GM21576 (cell line): ENCODE results near the gene PUDP.
"Not testable (repeated sequence)": the region's sequence is repeated elsewhere in the genome, so short reads cannot be mapped to it uniquely, and the experiment has no call there.

Source experiments
- ATAC-seq: cut with Tn5 transposase; IDR thresholded peaks from one replicate; pipeline ENCODE4 v1.9.1; 2021; ENCODE audit warnings: mild to moderate bottlenecking, moderate library complexity; ENCODE audit not compliant: unreplicated experiment

The PUDP gene

DNA sequence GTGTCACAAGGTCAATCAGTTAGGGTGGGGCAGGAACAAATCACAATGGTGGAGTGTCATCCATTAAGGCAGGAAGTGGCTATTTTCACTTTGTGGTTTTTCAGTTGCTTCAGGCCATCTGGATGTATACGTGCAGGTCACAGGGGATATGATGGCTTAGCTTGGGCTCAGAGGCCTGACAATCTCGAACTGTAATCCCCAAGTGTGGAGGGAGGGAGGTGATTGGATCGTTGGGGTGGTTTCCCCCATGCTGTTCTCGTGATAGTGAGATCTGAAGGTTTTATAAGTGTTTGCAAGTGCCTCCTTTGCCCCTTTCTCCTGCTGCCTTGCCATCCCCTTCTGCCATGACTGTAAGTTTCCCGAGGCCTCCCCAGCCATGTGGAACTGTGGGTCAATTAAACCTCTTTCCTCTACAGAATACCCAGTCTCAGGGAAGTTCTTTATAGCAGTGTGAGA lies 37.1 kb downstream of the PUDP start:
- peak; percentile 46 for ATAC-seq

- ATAC-seq, result peak; percentile 78
These were observed 37.8 kb downstream of the PUDP start for GRCh38 chrX:7109838-7110793.

GRCh38 chrX:7109049-7109531 lies 38.9 kb downstream of the PUDP start:
- no peak for ATAC-seq

DNA sequence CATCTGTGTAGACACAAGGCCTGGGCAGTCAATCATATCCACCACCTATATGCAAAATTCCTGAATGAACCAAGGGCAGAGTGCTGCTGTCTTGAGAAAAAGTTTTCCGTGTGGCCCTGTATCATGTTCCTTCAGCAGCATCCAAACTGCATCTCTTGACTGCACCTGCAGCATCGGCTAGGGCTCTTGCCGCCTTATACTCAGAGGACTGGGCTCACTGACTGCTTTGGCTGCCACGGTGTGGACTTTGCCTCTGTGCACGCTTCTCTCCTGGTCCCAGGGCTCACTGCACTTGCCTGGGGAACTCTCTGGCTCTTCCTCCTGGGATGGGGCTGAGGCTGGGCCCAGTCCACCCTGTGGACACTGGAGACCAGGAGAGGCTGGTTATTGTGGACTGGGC lies 39.9 kb downstream of the PUDP start:
- no peak for ATAC-seq

- no peak for ATAC-seq
These were observed 41.3 kb downstream of the PUDP start for GRCh38 chrX:7106649-7107048.

GRCh38 chrX:7102119-7102518 lies 45.8 kb downstream of the PUDP start:
- ATAC-seq, result no peak

GRCh38 chrX:7100022-7100421 lies 47.9 kb downstream of the PUDP start:
- ATAC-seq, result no peak

DNA sequence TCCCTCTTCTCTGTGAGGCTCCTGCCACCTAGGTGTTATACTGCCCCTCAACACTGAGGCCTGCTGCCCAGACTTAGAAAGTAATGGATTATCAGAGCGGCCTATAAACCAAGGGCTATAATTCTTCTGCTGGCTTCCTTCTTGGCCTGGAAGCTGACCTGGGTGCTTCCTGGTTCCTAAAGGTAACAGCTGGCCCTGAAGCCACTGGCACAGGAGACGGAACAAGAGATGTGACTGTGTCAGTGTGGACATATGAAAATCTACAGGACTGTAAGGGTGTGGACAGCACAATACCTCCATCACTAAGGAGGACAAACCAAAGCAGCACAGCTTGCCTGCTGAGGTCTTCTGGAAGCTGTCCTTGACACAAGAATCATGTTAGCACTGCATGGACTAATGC lies 52.3 kb downstream of the PUDP start:
- ATAC-seq, result not testable (repeated sequence)

DNA sequence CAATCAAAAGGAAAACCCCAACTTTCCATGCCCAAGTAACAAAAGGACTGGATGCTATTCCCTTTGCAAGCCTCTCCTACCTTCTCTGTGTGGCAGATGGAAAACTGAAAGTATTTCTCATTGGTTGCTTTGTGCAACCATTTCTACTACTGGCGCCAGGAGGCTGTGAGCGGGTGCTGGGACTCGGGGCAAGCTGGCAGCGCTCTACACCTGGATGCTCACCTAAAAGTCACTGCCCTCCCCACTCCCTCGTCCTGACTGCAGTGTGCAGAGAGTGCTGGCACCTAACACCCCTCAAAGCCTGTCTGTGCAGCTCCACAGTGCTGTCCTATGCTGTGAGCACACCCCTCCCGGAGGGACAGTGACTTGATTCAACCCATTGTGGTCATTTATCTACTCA lies 54.6 kb downstream of the PUDP start:
- ATAC-seq, result no peak

GRCh38 chrX:7092543-7092942 lies 55.4 kb downstream of the PUDP start:
- no peak for ATAC-seq

- ATAC-seq, result peak; percentile 33
These were observed 56.0 kb downstream of the PUDP start for GRCh38 chrX:7091923-7092322.

GRCh38 chrX:7090641-7091040 lies 57.3 kb downstream of the PUDP start:
- no peak for ATAC-seq

- ATAC-seq, result peak; percentile 32
These were observed 58.9 kb downstream of the PUDP start for GRCh38 chrX:7088968-7089615.

DNA sequence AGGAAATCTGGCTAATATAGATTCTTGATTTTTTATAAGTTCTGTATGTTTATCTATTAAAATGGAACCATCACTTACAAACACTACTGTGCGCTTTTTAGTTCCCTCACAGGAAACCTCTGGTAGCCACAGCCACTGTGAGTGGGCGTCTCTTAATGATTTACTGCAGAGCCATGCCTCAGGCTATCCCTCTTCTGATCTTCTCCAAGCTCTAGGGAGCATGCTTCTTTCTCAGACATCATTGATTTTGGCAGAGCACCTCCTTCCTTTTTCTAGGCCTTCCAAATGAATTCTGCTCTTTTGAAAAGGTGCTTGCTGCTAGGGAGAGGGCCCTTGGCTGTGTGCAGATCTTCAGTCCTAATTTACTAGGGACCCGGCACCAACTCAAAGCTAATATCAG lies 61.6 kb downstream of the PUDP start:
- peak; percentile 32 for ATAC-seq

GRCh38 chrX:7085879-7086278 lies 62.1 kb downstream of the PUDP start:
- no peak for ATAC-seq

- ATAC-seq, result no peak
These were observed 63.1 kb downstream of the PUDP start for GRCh38 chrX:7084841-7085240.

DNA sequence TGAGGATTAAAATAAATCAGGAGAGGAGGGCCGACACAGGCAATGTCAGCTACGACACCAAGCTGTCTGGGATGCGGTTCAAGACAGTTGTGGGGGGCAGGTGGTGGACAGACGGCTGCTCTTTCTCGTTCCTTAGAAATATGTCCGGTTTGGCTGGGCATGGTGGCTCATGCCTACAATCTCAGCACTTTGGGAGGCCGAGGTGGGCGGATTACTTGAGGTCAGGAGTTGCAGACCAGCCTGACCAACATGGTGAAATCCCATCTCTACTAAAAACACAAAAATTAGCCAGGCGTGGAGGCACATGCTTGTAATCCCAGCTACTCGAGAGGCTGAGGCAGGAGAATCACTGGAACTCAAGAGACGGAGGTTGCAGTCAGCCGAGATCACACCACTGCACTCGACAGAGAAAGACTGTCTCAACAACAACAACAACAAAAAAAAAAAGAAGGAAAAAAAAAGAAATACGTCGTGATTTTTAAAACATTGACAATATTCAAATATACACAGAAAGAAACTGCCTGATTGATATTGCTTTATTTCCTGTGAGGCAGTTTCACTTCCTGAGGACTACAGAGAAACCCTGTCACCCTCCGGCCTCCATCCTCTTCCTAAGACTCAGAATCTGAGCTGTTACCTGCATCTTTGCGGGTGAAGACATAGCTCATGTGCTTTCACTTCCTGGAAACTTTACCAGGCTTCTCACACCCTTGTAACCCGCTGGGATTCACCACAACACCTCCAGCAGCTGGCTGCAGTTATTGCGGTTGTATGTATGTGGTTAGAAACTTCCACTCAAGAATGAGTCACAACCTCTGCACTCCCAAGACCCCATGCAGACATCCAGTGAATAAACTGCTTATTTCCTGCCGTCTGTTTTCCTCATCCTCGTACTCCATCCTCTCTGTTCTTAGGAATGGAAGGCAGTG lies 64.2 kb downstream of the PUDP start:
- peak; percentile 86 for ATAC-seq

DNA sequence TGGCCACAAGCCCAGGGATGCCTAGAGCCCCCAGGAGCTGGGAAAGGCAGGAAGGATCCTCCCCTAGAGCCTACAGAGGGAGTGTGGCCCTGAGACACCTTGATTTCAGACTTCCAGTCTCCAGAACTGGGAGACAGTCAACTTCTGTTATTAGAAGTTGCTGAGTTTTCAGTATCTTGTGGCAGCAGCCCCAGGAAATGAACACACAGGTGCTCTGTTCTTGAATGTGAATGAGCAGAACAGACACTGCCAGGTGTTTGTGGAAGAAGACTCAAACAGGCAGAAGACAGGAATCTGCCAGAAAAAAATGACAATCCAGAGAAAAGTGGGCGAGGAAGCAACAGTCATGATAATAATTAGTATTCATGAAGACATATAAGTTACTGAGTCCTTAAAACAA lies 64.9 kb downstream of the PUDP start:
- ATAC-seq, result no peak

GRCh38 chrX:7082556-7082955 lies 65.4 kb downstream of the PUDP start:
- no peak for ATAC-seq

DNA sequence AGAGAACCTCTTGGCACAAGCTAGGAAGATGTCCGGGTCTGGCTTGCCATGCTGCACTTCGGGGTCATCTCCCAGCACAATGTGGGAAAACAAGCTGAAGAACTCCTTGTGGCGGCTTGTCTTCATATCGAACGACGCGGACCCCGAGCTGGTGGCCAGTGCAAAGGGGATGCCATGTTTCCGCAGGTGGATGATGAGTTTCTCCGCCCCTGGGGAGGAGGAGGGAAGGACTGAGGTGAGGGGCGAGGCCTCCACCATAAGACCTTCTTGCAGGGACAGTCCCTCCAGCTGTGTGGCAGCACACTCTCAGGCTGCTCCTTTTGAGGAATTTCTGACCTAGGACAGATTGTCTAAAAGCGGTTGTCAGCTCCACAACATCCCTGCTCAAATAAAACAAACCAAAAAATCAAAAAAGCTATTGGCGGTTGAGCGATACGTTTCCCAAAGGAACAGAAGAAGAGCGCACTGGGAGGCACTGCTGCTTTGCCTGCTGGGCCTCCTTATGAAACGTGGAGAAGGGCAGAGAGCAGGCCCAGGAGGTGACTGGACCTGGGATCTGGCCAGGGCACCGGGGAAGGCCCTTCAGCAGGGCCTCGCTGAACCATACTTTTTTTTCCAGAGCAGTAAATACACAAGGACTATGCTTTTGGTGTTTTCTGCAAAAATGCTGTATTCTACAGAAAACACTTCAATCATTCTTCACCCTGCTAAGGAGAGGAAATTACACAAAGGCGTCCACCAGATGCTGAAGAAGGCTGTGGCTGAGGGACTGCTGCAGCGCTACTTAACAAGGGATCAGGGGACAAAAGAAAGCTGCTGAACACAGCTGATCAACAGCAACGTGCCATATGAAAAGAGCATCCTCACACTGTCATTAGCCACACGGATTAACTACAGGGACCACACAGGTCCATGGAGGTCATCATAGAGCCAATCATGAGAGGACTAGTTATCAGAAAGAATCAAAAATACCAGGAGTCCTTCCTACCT lies 70.4 kb downstream of the PUDP start:
- ATAC-seq, result no peak
